ENCODE data around the gene KIR3DL2. TPM values are rescaled to one million over a fixed set of nuclear protein-coding genes. Genes with fewer than 3 reads are reported as not detected.
"Not testable (repeated sequence)": the region's sequence is repeated elsewhere in the genome, so short reads cannot be mapped to it uniquely, and the experiment has no call there.

The KIR3DL2 gene
- total RNA-seq, 5 donors from 2014 or later (not counting 1 experiment from before 2014, with no cell fraction given) = 0.61 to 12.5 (median 1.2) TPM

GRCh38 chr19:54905421-54905802 is 55.2 kb downstream of the KIR3DL2 start:
- DNase-seq (no peak), ATAC-seq (replicated peaks in 1 of 4) (no peak)
- Mint-ChIP-seq H3K27me3 (peaks cover 2 to 8% of the 10 kb centered on the region in 2 donors), H3K4me1 (no peaks in the 10 kb centered on the region), H3K36me3 (no peaks in the 10 kb centered on the region), H3K9me3 (peaks cover 0 to under 1% (median 0%) of the 10 kb centered on the region in 3 donors), H3K4me3 (peak overlapping the region in 1 of 3 donors; percentile 11), H3K27ac (no peak overlapping the region)
- no peak overlapping the region for H3K4me3 ChIP-seq (ENCODE audit: control insufficient read depth in 1 of 2, extremely low read depth in 1 of 2, low read length in 1 of 2)
- peaks cover 0 to 5% of the 10 kb centered on the region in 2 experiments for H3K4me1 ChIP-seq (ENCODE audit: control insufficient read depth in 1 of 2, extremely low read depth in 1 of 2, insufficient read depth in 2 of 2, low read length in 2 of 2)
- no peaks in the 10 kb centered on the region for H3K36me3 ChIP-seq (ENCODE audit: control insufficient read depth in 2 of 2, extremely low read depth in 1 of 2, insufficient read depth in 1 of 2, low read length in 1 of 2)
- H3K27me3 ChIP-seq (replicated peaks in 1 of 2; ENCODE audit: control insufficient read depth in 2 of 2, extremely low read depth in 1 of 2, insufficient read depth in 2 of 2, low read length in 1 of 2) = peaks cover 0 to 16% of the 10 kb centered on the region in 2 experiments
- H3K27ac ChIP-seq (ENCODE audit: low read length) = no peak overlapping the region
- no peaks in the 10 kb centered on the region for H3K9me3 ChIP-seq
- ChIA-PET CTCF (interaction anchor here in 1 of 2 donors (0.7 kb wide), 1 partner anchor 13 kb away, joined by 3 read pairs; no protein-coding TSS in a partner anchor), POLR2A (no interaction called here)
- WGBS (ENCODE audit: insufficient coverage) = no CpG with 5 or more reads among the region's 5 CpGs

GRCh38 chr19:54905803-54906511 is 55.7 kb downstream of the KIR3DL2 start, which contains the start of gene NCR1:
NCR1 (plus strand) TSS chr19:54906148; CDS start chr19:54906188, 40 bp downstream.
- DNase-seq (peak in 23 of 35 experiments; percentile 5 to 55 (median 22)), ATAC-seq (replicated peaks in 1 of 4) (peak in 3 of 4 experiments; percentile 11 to 40 (median 18))
- Histone ChIP-seq H3K27me3 (replicated peaks in 1 of 2; ENCODE audit: control insufficient read depth in 2 of 2, extremely low read depth in 1 of 2, insufficient read depth in 2 of 2, low read length in 1 of 2) (peaks cover 0 to 16% of the 10 kb centered on the region in 2 experiments), H3K27ac (ENCODE audit: low read length) (peak within 1 kb of the TSS; percentile 49), H3K36me3 (ENCODE audit: control insufficient read depth in 2 of 2, extremely low read depth in 1 of 2, insufficient read depth in 1 of 2, low read length in 1 of 2) (no peaks in the 10 kb centered on the region), H3K4me1 (ENCODE audit: control insufficient read depth in 1 of 2, extremely low read depth in 1 of 2, insufficient read depth in 2 of 2, low read length in 2 of 2) (peaks cover 0 to 5% of the 10 kb centered on the region in 2 experiments), H3K9me3 (no peaks in the 10 kb centered on the region), H3K4me3 (ENCODE audit: control insufficient read depth in 1 of 2, extremely low read depth in 1 of 2, low read length in 1 of 2) (peak within 1 kb of the TSS in 1 of 2 donors; percentile 37)
- Mint-ChIP-seq H3K9me3 (peaks cover 0 to 4% (median 0%) of the 10 kb centered on the region in 3 donors), H3K36me3 (no peaks in the 10 kb centered on the region), H3K27me3 (peaks cover 4 to 8% of the 10 kb centered on the region in 2 donors), H3K4me1 (no peaks in the 10 kb centered on the region), H3K27ac (no peak within 1 kb of the TSS), H3K4me3 (peak within 1 kb of the TSS in 2 of 3 donors; percentile 11 to 53)
- ChIA-PET CTCF (interaction anchor here in 1 of 2 donors (0.7 kb wide), 1 partner anchor 12 kb away, joined by 3 read pairs; no protein-coding TSS in a partner anchor), POLR2A (interaction anchor here in 1 of 2 donors (0.5 kb wide), 1 partner anchor 947 kb away, joined by 9 read pairs; no protein-coding TSS in a partner anchor)
- WGBS (ENCODE audit: insufficient coverage) = 47% methylated on average over 13 of the region's 22 CpGs

GRCh38 chr19:54906819-54907218 is 56.6 kb downstream of the KIR3DL2 start:
- H3K36me3 Mint-ChIP-seq = no peaks in the 10 kb centered on the region
- H3K4me3 ChIP-seq (ENCODE audit: control insufficient read depth in 1 of 2, extremely low read depth in 1 of 2, low read length in 1 of 2) = peak overlapping the region in 1 of 2 donors; percentile 37
- DNase-seq = no peak
- 90% methylated on average over 2 of the region's 7 CpGs for WGBS (ENCODE audit: insufficient coverage)
- H3K9me3 Mint-ChIP-seq = peaks cover 0 to 4% (median 0%) of the 10 kb centered on the region in 3 donors
- peaks cover 4 to 8% of the 10 kb centered on the region in 2 donors for H3K27me3 Mint-ChIP-seq
- ChIA-PET CTCF (interaction anchor here (0.6 to 0.7 kb wide), 2 partner anchors 41 to 1094 kb away, joined by 3 read pairs; no protein-coding TSS in a partner anchor), POLR2A (interaction anchor here in 1 of 2 donors (0.6 kb wide), 1 partner anchor 209 kb away, joined by 4 read pairs; no protein-coding TSS in a partner anchor)
- H3K4me3 Mint-ChIP-seq = peak overlapping the region in 1 of 3 donors; percentile 53
- H3K27ac ChIP-seq (ENCODE audit: low read length) = no peak overlapping the region
- no peaks in the 10 kb centered on the region for H3K4me1 Mint-ChIP-seq
- peaks cover 0 to 16% of the 10 kb centered on the region in 2 experiments for H3K27me3 ChIP-seq (replicated peaks in 1 of 2; ENCODE audit: control insufficient read depth in 2 of 2, extremely low read depth in 1 of 2, insufficient read depth in 2 of 2, low read length in 1 of 2)
- H3K36me3 ChIP-seq (ENCODE audit: control insufficient read depth in 2 of 2, extremely low read depth in 1 of 2, insufficient read depth in 1 of 2, low read length in 1 of 2) = no peaks in the 10 kb centered on the region
- H3K27ac Mint-ChIP-seq = no peak overlapping the region
- peaks cover 0 to 5% of the 10 kb centered on the region in 2 experiments for H3K4me1 ChIP-seq (ENCODE audit: control insufficient read depth in 1 of 2, extremely low read depth in 1 of 2, insufficient read depth in 2 of 2, low read length in 2 of 2)
- no peak for ATAC-seq (replicated peaks in 1 of 4)
- H3K9me3 ChIP-seq = no peaks in the 10 kb centered on the region

- H3K9me3 ChIP-seq; H3K27ac ChIP-seq (ENCODE audit: low read length); H3K36me3 Mint-ChIP-seq; H3K4me3 ChIP-seq (ENCODE audit: control insufficient read depth in 1 of 2, extremely low read depth in 1 of 2, low read length in 1 of 2); H3K4me3 Mint-ChIP-seq; POLR2A ChIA-PET; H3K36me3 ChIP-seq (ENCODE audit: control insufficient read depth in 2 of 2, extremely low read depth in 1 of 2, insufficient read depth in 1 of 2, low read length in 1 of 2); H3K4me1 Mint-ChIP-seq; ATAC-seq (replicated peaks in 1 of 4); CTCF ChIA-PET; H3K27ac Mint-ChIP-seq; H3K9me3 Mint-ChIP-seq; DNase-seq; H3K4me1 ChIP-seq (ENCODE audit: control insufficient read depth in 1 of 2, extremely low read depth in 1 of 2, insufficient read depth in 2 of 2, low read length in 2 of 2): not testable (repeated sequence)
- no CpG with 5 or more reads among the region's 5 CpGs for WGBS (ENCODE audit: insufficient coverage)
- H3K27me3 Mint-ChIP-seq = peaks cover 7 to 11% of the 10 kb centered on the region in 2 donors
- peaks cover 0 to 16% of the 10 kb centered on the region in 2 experiments for H3K27me3 ChIP-seq (replicated peaks in 1 of 2; ENCODE audit: control insufficient read depth in 2 of 2, extremely low read depth in 1 of 2, insufficient read depth in 2 of 2, low read length in 1 of 2)
These were observed 57.7 kb downstream of the KIR3DL2 start for GRCh38 chr19:54907899-54908298.

Other genes starting within 250 kb of the KIR3DL2 start
- 10 to 100 TPM in 1 of 5 donors, 1 to 10 TPM in 4; 2.0 to 26.9 (median 3.6) TPM for gene LILRB1, start 220.0 kb upstream of the KIR3DL2 start, total RNA-seq
- under 1 TPM in 2 of 5 donors, not detected in 3; 0.20 to 0.59 TPM for gene LILRB4, start 187.5 kb upstream of the KIR3DL2 start, total RNA-seq
- gene KIR3DL3, start 126.0 kb upstream of the KIR3DL2 start, total RNA-seq = not detected
- gene KIR2DL3, start 111.9 kb upstream of the KIR3DL2 start, total RNA-seq = under 1 TPM in 3 of 5 donors, not detected in 2; 0.16 to 0.89 (median 0.45) TPM
- under 1 TPM in 2 of 5 donors, not detected in 3; 0.28 to 0.56 TPM for gene KIR2DL1, start 80.7 kb upstream of the KIR3DL2 start, total RNA-seq
- under 1 TPM in 2 of 5 donors, not detected in 3; 0.20 to 0.25 TPM for gene KIR2DL4, start 46.8 kb upstream of the KIR3DL2 start, total RNA-seq
- under 1 TPM in 4 of 5 donors, not detected in 1; 0.44 to 0.68 (median 0.54) TPM for gene KIR3DL1, start 34.0 kb upstream of the KIR3DL2 start, total RNA-seq
- gene KIR2DS4, start 17.8 kb upstream of the KIR3DL2 start, total RNA-seq = 1 to 10 TPM in 1 of 5 donors, under 1 TPM in 3, not detected in 1; 0.53 to 1.5 (median 0.80) TPM
- under 1 TPM in 1 of 5 donors, not detected in 4; 0.68 TPM for gene FCAR, start 23.8 kb downstream of the KIR3DL2 start, total RNA-seq
- gene NCR1, start 55.7 kb downstream of the KIR3DL2 start, total RNA-seq = 10 to 100 TPM in 1 of 5 donors, 1 to 10 TPM in 4; 2.1 to 16.2 (median 3.3) TPM
- gene NLRP7, start 97.1 kb downstream of the KIR3DL2 start, total RNA-seq = not detected
- 1 to 10 TPM; 1.2 to 9.8 (median 6.5) TPM for gene NLRP2, start 115.9 kb downstream of the KIR3DL2 start, total RNA-seq
- under 1 TPM in 4 of 5 donors, not detected in 1; 0.33 to 0.55 (median 0.47) TPM for gene GP6, start 187.8 kb downstream of the KIR3DL2 start, total RNA-seq
- gene RDH13, start 212.7 kb downstream of the KIR3DL2 start, total RNA-seq = 10 to 100 TPM; 12.4 to 35.8 (median 21.6) TPM
- gene EPS8L1, start 225.4 kb downstream of the KIR3DL2 start, total RNA-seq = 1 to 10 TPM; 1.1 to 3.5 (median 2.0) TPM